HepG2 (cell line): ENCODE results near the gene MRPL20. TPM values are rescaled to one million over a fixed set of nuclear protein-coding genes. Genes with fewer than 3 reads are reported as not detected.
A peak's percentile ranks its signal among the peaks of the same experiment; 100 is the strongest.

Experiments used
- CHD4 ChIP-seq: fragments of 200-600 bp; sonication (generic); IDR thresholded peaks from 2 replicates; pipeline ENCODE4 v1.7.0; 2017; ENCODE audit warnings: mild to moderate bottlenecking, low read length, borderline replicate concordance
- EHMT2 ChIP-seq: fragments of 200-600 bp; sonication (generic); IDR thresholded peaks from 2 replicates; pipeline ENCODE4 v1.7.0; 2017; ENCODE audit warnings: antibody characterized with exemption, low read depth, low read length, borderline replicate concordance
- FOXK1 ChIP-seq: sonication (generic); formaldehyde crosslinking; IDR thresholded peaks from 2 replicates; pipeline ENCODE4 v1.4.0; 2020; ENCODE audit warnings: low read depth, missing genetic modification reagents, borderline replicate concordance
- NRL ChIP-seq: sonication (generic); formaldehyde crosslinking; IDR thresholded peaks from 2 replicates; pipeline ENCODE4 v1.5.0; 2020; ENCODE audit warnings: missing genetic modification reagents, mild to moderate bottlenecking, moderate library complexity, borderline replicate concordance
- POLR2AphosphoS5 ChIP-seq: IDR thresholded peaks from 2 replicates; pipeline ENCODE4 v1.6.1; 2012; ENCODE audit warnings: low read depth, low read length
- SIX1 ChIP-seq: sonication (generic); formaldehyde crosslinking; IDR thresholded peaks from 2 replicates; pipeline ENCODE4 v1.4.0; 2020; ENCODE audit warnings: missing genetic modification reagents, borderline replicate concordance
- STAG1 ChIP-seq: sonication (generic); formaldehyde crosslinking; IDR thresholded peaks from 2 replicates; pipeline ENCODE4 v1.4.0; 2020; ENCODE audit warnings: missing genetic modification reagents
- TAF1 ChIP-seq: sonication (generic); formaldehyde crosslinking; IDR thresholded peaks from 2 replicates; pipeline ENCODE4 v1.4.0; 2020; ENCODE audit warnings: missing genetic modification reagents
- ZFX ChIP-seq: sonication (generic); formaldehyde crosslinking; IDR thresholded peaks from 2 replicates; pipeline ENCODE4 v1.4.0; 2020; ENCODE audit warnings: mild to moderate bottlenecking, low read depth, missing genetic modification reagents, moderate library complexity
- ZKSCAN8 ChIP-seq: IDR thresholded peaks from 2 replicates; pipeline ENCODE4 v1.6.1; 2016; ENCODE audit warnings: borderline replicate concordance, missing genetic modification reagents, missing compliant biosample characterization
- ZNF557 ChIP-seq: sonication (generic); formaldehyde crosslinking; IDR thresholded peaks from 2 replicates; pipeline ENCODE4 v1.4.0; 2020; ENCODE audit warnings: missing genetic modification reagents
- ZNF619 ChIP-seq: sonication (generic); formaldehyde crosslinking; IDR thresholded peaks from 2 replicates; pipeline ENCODE4 v1.4.0; 2020; ENCODE audit warnings: mild to moderate bottlenecking, missing genetic modification reagents
- ZZZ3 ChIP-seq: sonication (generic); formaldehyde crosslinking; IDR thresholded peaks from 2 replicates; pipeline ENCODE4 v1.4.0; 2020; ENCODE audit warnings: missing genetic modification reagents, mild to moderate bottlenecking, borderline replicate concordance
- polyA plus RNA-seq, 8 experiments: library from polyadenylated mRNA; depleted of rRNA in 3 of 8; stranded (reverse) in 7 of 8; unstranded in 1 of 8; fragments of >200 nt; fragmentation: Illumina TruSeq in 4 of 8; extraction: Trizol in 4 of 8; gene quantifications; 2 replicates each; pipeline versions ENCODE4 v1.2.1 to v1.2.3, GENCODE V29; 2011 to 2016; ENCODE audit warnings: low read depth in 4 of 8, missing spikeins in 1 of 8, mixed read lengths in 1 of 8; ENCODE audit not compliant: insufficient read depth in 1 of 8
- total RNA-seq, 5 experiments: library from RNA; depleted of rRNA; stranded (reverse); fragments of >200 nt; fragmentation: Illumina TruSeq; extraction: Trizol; gene quantifications; 2 replicates each; pipeline ENCODE4 v1.2.3, GENCODE V29; 2016; ENCODE audit warnings: low read depth in 1 of 5
- TF ChIP-seq, protein P1 (sequence below): sonication (generic); formaldehyde crosslinking; IDR thresholded peaks from 2 replicates; pipeline ENCODE4 v1.5.0; 2020; ENCODE audit warnings: mild to moderate bottlenecking, missing genetic modification reagents, moderate library complexity
- TF ChIP-seq, protein P2 (sequence below): sonication (generic); formaldehyde crosslinking; IDR thresholded peaks from 2 replicates; pipeline ENCODE4 v1.9.0; 2021; ENCODE audit warnings: missing genetic modification reagents, borderline replicate concordance
- TF ChIP-seq, protein P3 (sequence below): sonication (generic); formaldehyde crosslinking; IDR thresholded peaks from 2 replicates; pipeline ENCODE4 v1.5.1; 2020; ENCODE audit warnings: mild to moderate bottlenecking, moderate library complexity, missing genetic modification reagents
- TF ChIP-seq, protein P4 (sequence below): sonication (generic); formaldehyde crosslinking; IDR thresholded peaks from 2 replicates; pipeline ENCODE4; 2020; ENCODE audit warnings: missing genetic modification reagents, mild to moderate bottlenecking, borderline replicate concordance
- TF ChIP-seq, protein P5 (sequence below): sonication (generic); formaldehyde crosslinking; IDR thresholded peaks from 2 replicates; pipeline ENCODE4 v1.4.0; 2020; ENCODE audit warnings: missing genetic modification reagents, low read depth, mild to moderate bottlenecking, borderline replicate concordance
- TF ChIP-seq, protein P6 (sequence below): sonication (generic); formaldehyde crosslinking; IDR thresholded peaks from 2 replicates; pipeline ENCODE4 v1.4.0; 2020; ENCODE audit warnings: missing genetic modification reagents

The MRPL20 gene
- total and polyA plus RNA-seq, 2 of the 13 experiments (the other 11 are each of a cell fraction or from before 2014, with no cell fraction given): 59.2 to 127 TPM

DNA sequence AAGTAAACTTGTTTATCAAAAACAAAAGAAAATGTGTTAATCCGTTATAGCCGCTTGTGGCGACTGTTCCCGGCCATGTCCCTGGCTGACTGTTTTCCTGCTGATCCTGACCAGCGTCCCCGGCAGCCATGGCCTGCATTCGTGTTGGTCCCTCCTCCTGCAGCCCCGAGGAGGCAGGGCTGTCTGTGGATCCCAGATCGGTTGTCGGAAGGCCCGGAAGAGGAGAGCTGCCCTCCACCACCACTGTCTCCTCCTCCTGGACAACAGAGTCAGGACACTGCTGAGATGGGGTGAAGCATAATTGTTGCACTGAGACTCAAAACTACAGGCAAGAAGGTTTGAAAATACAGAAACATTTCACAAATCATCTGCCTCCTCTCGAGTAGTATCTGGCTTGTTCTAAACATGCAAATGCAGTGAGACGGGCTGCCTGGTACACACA is 45.1 kb downstream of the MRPL20 start (continued):
- TF ChIP-seq, protein P1, sequence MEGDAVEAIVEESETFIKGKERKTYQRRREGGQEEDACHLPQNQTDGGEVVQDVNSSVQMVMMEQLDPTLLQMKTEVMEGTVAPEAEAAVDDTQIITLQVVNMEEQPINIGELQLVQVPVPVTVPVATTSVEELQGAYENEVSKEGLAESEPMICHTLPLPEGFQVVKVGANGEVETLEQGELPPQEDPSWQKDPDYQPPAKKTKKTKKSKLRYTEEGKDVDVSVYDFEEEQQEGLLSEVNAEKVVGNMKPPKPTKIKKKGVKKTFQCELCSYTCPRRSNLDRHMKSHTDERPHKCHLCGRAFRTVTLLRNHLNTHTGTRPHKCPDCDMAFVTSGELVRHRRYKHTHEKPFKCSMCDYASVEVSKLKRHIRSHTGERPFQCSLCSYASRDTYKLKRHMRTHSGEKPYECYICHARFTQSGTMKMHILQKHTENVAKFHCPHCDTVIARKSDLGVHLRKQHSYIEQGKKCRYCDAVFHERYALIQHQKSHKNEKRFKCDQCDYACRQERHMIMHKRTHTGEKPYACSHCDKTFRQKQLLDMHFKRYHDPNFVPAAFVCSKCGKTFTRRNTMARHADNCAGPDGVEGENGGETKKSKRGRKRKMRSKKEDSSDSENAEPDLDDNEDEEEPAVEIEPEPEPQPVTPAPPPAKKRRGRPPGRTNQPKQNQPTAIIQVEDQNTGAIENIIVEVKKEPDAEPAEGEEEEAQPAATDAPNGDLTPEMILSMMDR (CRISPR knock-in tag): peak; percentile 44
- TF ChIP-seq CHD4: no peak
- TF ChIP-seq ZNF619: no peak
- TF ChIP-seq, protein P2, sequence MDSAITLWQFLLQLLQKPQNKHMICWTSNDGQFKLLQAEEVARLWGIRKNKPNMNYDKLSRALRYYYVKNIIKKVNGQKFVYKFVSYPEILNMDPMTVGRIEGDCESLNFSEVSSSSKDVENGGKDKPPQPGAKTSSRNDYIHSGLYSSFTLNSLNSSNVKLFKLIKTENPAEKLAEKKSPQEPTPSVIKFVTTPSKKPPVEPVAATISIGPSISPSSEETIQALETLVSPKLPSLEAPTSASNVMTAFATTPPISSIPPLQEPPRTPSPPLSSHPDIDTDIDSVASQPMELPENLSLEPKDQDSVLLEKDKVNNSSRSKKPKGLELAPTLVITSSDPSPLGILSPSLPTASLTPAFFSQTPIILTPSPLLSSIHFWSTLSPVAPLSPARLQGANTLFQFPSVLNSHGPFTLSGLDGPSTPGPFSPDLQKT (CRISPR knock-in tag): no peak
- TF ChIP-seq SIX1 (CRISPR knock-in tag): no peak
- TF ChIP-seq STAG1 (CRISPR knock-in tag): no peak; the same call in 1 of the 2 replicates
- TF ChIP-seq NRL (CRISPR knock-in tag): no peak
- no peak for TF ChIP-seq FOXK1 (CRISPR knock-in tag)
- peak; percentile 63; the same call in 1 of the 2 replicates for TF ChIP-seq TAF1
- TF ChIP-seq, protein P3, sequence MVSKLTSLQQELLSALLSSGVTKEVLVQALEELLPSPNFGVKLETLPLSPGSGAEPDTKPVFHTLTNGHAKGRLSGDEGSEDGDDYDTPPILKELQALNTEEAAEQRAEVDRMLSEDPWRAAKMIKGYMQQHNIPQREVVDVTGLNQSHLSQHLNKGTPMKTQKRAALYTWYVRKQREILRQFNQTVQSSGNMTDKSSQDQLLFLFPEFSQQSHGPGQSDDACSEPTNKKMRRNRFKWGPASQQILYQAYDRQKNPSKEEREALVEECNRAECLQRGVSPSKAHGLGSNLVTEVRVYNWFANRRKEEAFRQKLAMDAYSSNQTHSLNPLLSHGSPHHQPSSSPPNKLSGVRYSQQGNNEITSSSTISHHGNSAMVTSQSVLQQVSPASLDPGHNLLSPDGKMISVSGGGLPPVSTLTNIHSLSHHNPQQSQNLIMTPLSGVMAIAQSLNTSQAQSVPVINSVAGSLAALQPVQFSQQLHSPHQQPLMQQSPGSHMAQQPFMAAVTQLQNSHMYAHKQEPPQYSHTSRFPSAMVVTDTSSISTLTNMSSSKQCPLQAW: 0 out of 2 replicates have a peak, but pooled peaks have one; percentile 32
- TF ChIP-seq ZNF557: no peak
- TF ChIP-seq ZKSCAN8 (CRISPR knock-in tag): peak; percentile 86
- TF ChIP-seq, protein P4, sequence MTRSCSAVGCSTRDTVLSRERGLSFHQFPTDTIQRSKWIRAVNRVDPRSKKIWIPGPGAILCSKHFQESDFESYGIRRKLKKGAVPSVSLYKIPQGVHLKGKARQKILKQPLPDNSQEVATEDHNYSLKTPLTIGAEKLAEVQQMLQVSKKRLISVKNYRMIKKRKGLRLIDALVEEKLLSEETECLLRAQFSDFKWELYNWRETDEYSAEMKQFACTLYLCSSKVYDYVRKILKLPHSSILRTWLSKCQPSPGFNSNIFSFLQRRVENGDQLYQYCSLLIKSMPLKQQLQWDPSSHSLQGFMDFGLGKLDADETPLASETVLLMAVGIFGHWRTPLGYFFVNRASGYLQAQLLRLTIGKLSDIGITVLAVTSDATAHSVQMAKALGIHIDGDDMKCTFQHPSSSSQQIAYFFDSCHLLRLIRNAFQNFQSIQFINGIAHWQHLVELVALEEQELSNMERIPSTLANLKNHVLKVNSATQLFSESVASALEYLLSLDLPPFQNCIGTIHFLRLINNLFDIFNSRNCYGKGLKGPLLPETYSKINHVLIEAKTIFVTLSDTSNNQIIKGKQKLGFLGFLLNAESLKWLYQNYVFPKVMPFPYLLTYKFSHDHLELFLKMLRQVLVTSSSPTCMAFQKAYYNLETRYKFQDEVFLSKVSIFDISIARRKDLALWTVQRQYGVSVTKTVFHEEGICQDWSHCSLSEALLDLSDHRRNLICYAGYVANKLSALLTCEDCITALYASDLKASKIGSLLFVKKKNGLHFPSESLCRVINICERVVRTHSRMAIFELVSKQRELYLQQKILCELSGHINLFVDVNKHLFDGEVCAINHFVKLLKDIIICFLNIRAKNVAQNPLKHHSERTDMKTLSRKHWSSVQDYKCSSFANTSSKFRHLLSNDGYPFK (CRISPR knock-in tag): no peak
- peak; percentile 35; the same call in 1 of the 2 replicates for TF ChIP-seq POLR2AphosphoS5
- TF ChIP-seq, protein P5, sequence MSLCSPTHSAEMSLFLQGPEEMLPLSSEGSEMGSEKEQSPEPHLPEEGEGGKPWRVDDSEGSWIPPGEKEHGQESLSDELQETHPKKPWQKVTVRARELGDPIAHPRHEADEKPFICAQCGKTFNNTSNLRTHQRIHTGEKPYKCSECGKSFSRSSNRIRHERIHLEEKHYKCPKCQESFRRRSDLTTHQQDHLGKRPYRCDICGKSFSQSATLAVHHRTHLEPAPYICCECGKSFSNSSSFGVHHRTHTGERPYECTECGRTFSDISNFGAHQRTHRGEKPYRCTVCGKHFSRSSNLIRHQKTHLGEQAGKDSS (CRISPR knock-in tag): no peak
- TF ChIP-seq, protein P6, sequence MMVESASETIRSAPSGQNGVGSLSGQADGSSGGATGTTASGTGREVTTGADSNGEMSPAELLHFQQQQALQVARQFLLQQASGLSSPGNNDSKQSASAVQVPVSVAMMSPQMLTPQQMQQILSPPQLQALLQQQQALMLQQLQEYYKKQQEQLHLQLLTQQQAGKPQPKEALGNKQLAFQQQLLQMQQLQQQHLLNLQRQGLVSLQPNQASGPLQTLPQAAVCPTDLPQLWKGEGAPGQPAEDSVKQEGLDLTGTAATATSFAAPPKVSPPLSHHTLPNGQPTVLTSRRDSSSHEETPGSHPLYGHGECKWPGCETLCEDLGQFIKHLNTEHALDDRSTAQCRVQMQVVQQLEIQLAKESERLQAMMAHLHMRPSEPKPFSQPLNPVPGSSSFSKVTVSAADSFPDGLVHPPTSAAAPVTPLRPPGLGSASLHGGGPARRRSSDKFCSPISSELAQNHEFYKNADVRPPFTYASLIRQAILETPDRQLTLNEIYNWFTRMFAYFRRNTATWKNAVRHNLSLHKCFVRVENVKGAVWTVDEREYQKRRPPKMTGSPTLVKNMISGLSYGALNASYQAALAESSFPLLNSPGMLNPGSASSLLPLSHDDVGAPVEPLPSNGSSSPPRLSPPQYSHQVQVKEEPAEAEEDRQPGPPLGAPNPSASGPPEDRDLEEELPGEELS: no peak
- TF ChIP-seq ZZZ3 (CRISPR knock-in tag): no peak
- peak; percentile 82 for TF ChIP-seq ZFX
- no peak for TF ChIP-seq EHMT2
